ENCODE measurements around the gene VAT1L.

VAT1L gene

GRCh38 chr16:77767211-77767610 is 21.2 kb upstream of the VAT1L start:
- no peak overlapping the region for H4K8ac ChIP-seq (ENCODE audit: low read depth, low read length)
- H2AK5ac ChIP-seq (ENCODE audit: low read depth, low read length), result no peak overlapping the region
- H3K36me3 ChIP-seq (replicated peaks in 1 of 2; ENCODE audit: control insufficient read depth in 2 of 2, insufficient read depth in 2 of 2, low read length in 2 of 2), result no peaks in the 10 kb centered on the region
- peaks cover 0 to 2% of the 10 kb centered on the region in 2 donors for H3K9me3 ChIP-seq (replicated peaks in 1 of 2; ENCODE audit: control insufficient read depth in 2 of 2, insufficient read depth in 1 of 2, low read depth in 1 of 2, low read length in 2 of 2)
- no peak overlapping the region for H2BK12ac ChIP-seq (ENCODE audit: low read length)
- no peak overlapping the region for H3K4me2 ChIP-seq (ENCODE audit: insufficient read depth, low read length, poor library complexity, severe bottlenecking)
- H3K9ac ChIP-seq (ENCODE audit: low read depth, low read length, poor library complexity), result no peak overlapping the region
- no CpG with 5 or more reads among the region's 4 CpGs for WGBS, 2 donors (ENCODE audit: extremely low coverage in 2 of 2, insufficient read length in 2 of 2, insufficient replicate concordance in 1 of 2)
- H4K91ac ChIP-seq (ENCODE audit: low read depth, low read length, poor library complexity), result no peak overlapping the region
- H3K14ac ChIP-seq (ENCODE audit: low read length), result no peak overlapping the region
- H3K4me3 ChIP-seq (ENCODE audit: low read length in 2 of 2), result no peak overlapping the region
- H3K18ac ChIP-seq (ENCODE audit: low read length), result no peak overlapping the region
- no peak for DNase-seq (ENCODE audit: low spot score)
- no peak overlapping the region for H2BK120ac ChIP-seq (ENCODE audit: low read depth, low read length)
- no peak overlapping the region for H3K23ac ChIP-seq (ENCODE audit: low read depth, low read length, poor library complexity)
- H2BK15ac ChIP-seq (ENCODE audit: low read length), result no peak overlapping the region
- peak overlapping the region; percentile 26 for H2AFZ ChIP-seq (ENCODE audit: low read length)
- no peak overlapping the region for H3K27ac ChIP-seq (replicated peaks; ENCODE audit: low read length)
- H3K27me3 ChIP-seq (ENCODE audit: control insufficient read depth in 3 of 3, insufficient read depth in 3 of 3, low read depth in 1 of 3, low read length in 3 of 3), result no peaks in the 10 kb centered on the region
- no peak overlapping the region for H3K4ac ChIP-seq (ENCODE audit: low read length)
- peaks cover 3 to 5% of the 10 kb centered on the region in 2 donors for H3K4me1 ChIP-seq (ENCODE audit: control insufficient read depth in 2 of 2, insufficient read depth in 1 of 2, low read depth in 1 of 2, low read length in 2 of 2)
- H2BK5ac ChIP-seq (ENCODE audit: low read length), result no peak overlapping the region
- no peaks in the 10 kb centered on the region for H3K79me1 ChIP-seq (ENCODE audit: low read depth, low read length)

- Histone ChIP-seq H2BK15ac (ENCODE audit: low read length) (no peak overlapping the region), H2AK5ac (ENCODE audit: low read depth, low read length) (no peak overlapping the region), H3K14ac (ENCODE audit: low read length) (no peak overlapping the region), H2BK12ac (ENCODE audit: low read length) (no peak overlapping the region), H3K4me2 (ENCODE audit: insufficient read depth, low read length, poor library complexity, severe bottlenecking) (no peak overlapping the region), H3K79me1 (ENCODE audit: low read depth, low read length) (no peaks in the 10 kb centered on the region), H3K36me3 (replicated peaks in 1 of 2; ENCODE audit: control insufficient read depth in 2 of 2, insufficient read depth in 2 of 2, low read length in 2 of 2) (no peaks in the 10 kb centered on the region), H3K18ac (ENCODE audit: low read length) (no peak overlapping the region), H4K8ac (ENCODE audit: low read depth, low read length) (no peak overlapping the region), H3K4ac (ENCODE audit: low read length) (no peak overlapping the region), H3K9ac (ENCODE audit: low read depth, low read length, poor library complexity) (no peak overlapping the region), H3K27me3 (ENCODE audit: control insufficient read depth in 3 of 3, insufficient read depth in 3 of 3, low read depth in 1 of 3, low read length in 3 of 3) (no peaks in the 10 kb centered on the region), H3K27ac (replicated peaks; ENCODE audit: low read length) (no peak overlapping the region), H2AFZ (ENCODE audit: low read length) (no peak overlapping the region), H3K4me3 (ENCODE audit: low read length in 2 of 2) (no peak overlapping the region), H3K23ac (ENCODE audit: low read depth, low read length, poor library complexity) (no peak overlapping the region), H2BK120ac (ENCODE audit: low read depth, low read length) (no peak overlapping the region), H4K91ac (ENCODE audit: low read depth, low read length, poor library complexity) (no peak overlapping the region), H3K4me1 (ENCODE audit: control insufficient read depth in 2 of 2, insufficient read depth in 1 of 2, low read depth in 1 of 2, low read length in 2 of 2) (peaks cover 3 to 5% of the 10 kb centered on the region in 2 donors), H2BK5ac (ENCODE audit: low read length) (no peak overlapping the region), H3K9me3 (replicated peaks in 1 of 2; ENCODE audit: control insufficient read depth in 2 of 2, insufficient read depth in 1 of 2, low read depth in 1 of 2, low read length in 2 of 2) (peaks cover 0 to 2% of the 10 kb centered on the region in 2 donors)
- DNase-seq (ENCODE audit: low spot score), result no peak
- WGBS, 2 donors (ENCODE audit: extremely low coverage in 2 of 2, insufficient read length in 2 of 2, insufficient replicate concordance in 1 of 2), result no CpG with 5 or more reads among the region's 3 CpGs
Measured at GRCh38 chr16:77767826-77768225, 20.5 kb upstream of the VAT1L start.

- Histone ChIP-seq H4K91ac (ENCODE audit: low read depth, low read length, poor library complexity) (no peak overlapping the region), H3K36me3 (replicated peaks in 1 of 2; ENCODE audit: control insufficient read depth in 2 of 2, insufficient read depth in 2 of 2, low read length in 2 of 2) (no peaks in the 10 kb centered on the region), H2BK5ac (ENCODE audit: low read length) (no peak overlapping the region), H3K9ac (ENCODE audit: low read depth, low read length, poor library complexity) (no peak overlapping the region), H2BK15ac (ENCODE audit: low read length) (no peak overlapping the region), H3K27ac (replicated peaks; ENCODE audit: low read length) (no peak overlapping the region), H3K14ac (ENCODE audit: low read length) (no peak overlapping the region), H3K4me2 (ENCODE audit: insufficient read depth, low read length, poor library complexity, severe bottlenecking) (no peak overlapping the region), H3K9me3 (replicated peaks in 1 of 2; ENCODE audit: control insufficient read depth in 2 of 2, insufficient read depth in 1 of 2, low read depth in 1 of 2, low read length in 2 of 2) (no peaks in the 10 kb centered on the region), H4K8ac (ENCODE audit: low read depth, low read length) (no peak overlapping the region), H3K27me3 (ENCODE audit: control insufficient read depth in 3 of 3, insufficient read depth in 3 of 3, low read depth in 1 of 3, low read length in 3 of 3) (no peaks in the 10 kb centered on the region), H2BK120ac (ENCODE audit: low read depth, low read length) (no peak overlapping the region), H2AFZ (ENCODE audit: low read length) (no peak overlapping the region), H3K4ac (ENCODE audit: low read length) (no peak overlapping the region), H3K79me1 (ENCODE audit: low read depth, low read length) (no peaks in the 10 kb centered on the region), H3K4me3 (ENCODE audit: low read length in 2 of 2) (no peak overlapping the region), H3K23ac (ENCODE audit: low read depth, low read length, poor library complexity) (no peak overlapping the region), H2AK5ac (ENCODE audit: low read depth, low read length) (no peak overlapping the region), H2BK12ac (ENCODE audit: low read length) (no peak overlapping the region), H3K18ac (ENCODE audit: low read length) (no peak overlapping the region), H3K4me1 (ENCODE audit: control insufficient read depth in 2 of 2, insufficient read depth in 1 of 2, low read depth in 1 of 2, low read length in 2 of 2) (no peaks in the 10 kb centered on the region)
- no peak for DNase-seq (ENCODE audit: low spot score)
- WGBS, 2 donors (ENCODE audit: extremely low coverage in 2 of 2, insufficient read length in 2 of 2, insufficient replicate concordance in 1 of 2), result no CpG with 5 or more reads among the region's 6 CpGs
Measured at GRCh38 chr16:77775911-77776909, 12.2 kb upstream of the VAT1L start.

GRCh38 chr16:77777745-77778144 is 10.6 kb upstream of the VAT1L start:
- no peak overlapping the region for H3K14ac ChIP-seq (ENCODE audit: low read length)
- no peak overlapping the region for H2BK120ac ChIP-seq (ENCODE audit: low read depth, low read length)
- no peaks in the 10 kb centered on the region for H3K79me1 ChIP-seq (ENCODE audit: low read depth, low read length)
- H3K4me1 ChIP-seq (ENCODE audit: control insufficient read depth in 2 of 2, insufficient read depth in 1 of 2, low read depth in 1 of 2, low read length in 2 of 2), result no peaks in the 10 kb centered on the region
- no peak overlapping the region for H2BK5ac ChIP-seq (ENCODE audit: low read length)
- H3K4me3 ChIP-seq (ENCODE audit: low read length in 2 of 2), result no peak overlapping the region
- no peak overlapping the region for H3K23ac ChIP-seq (ENCODE audit: low read depth, low read length, poor library complexity)
- H3K27ac ChIP-seq (replicated peaks; ENCODE audit: low read length), result no peak overlapping the region
- H2AFZ ChIP-seq (ENCODE audit: low read length), result no peak overlapping the region
- no peak overlapping the region for H3K4ac ChIP-seq (ENCODE audit: low read length)
- H2BK15ac ChIP-seq (ENCODE audit: low read length), result no peak overlapping the region
- no peak overlapping the region for H2BK12ac ChIP-seq (ENCODE audit: low read length)
- no peaks in the 10 kb centered on the region for H3K36me3 ChIP-seq (replicated peaks in 1 of 2; ENCODE audit: control insufficient read depth in 2 of 2, insufficient read depth in 2 of 2, low read length in 2 of 2)
- H2AK5ac ChIP-seq (ENCODE audit: low read depth, low read length), result no peak overlapping the region
- no peak overlapping the region for H3K4me2 ChIP-seq (ENCODE audit: insufficient read depth, low read length, poor library complexity, severe bottlenecking)
- H3K18ac ChIP-seq (ENCODE audit: low read length), result no peak overlapping the region
- H3K9ac ChIP-seq (ENCODE audit: low read depth, low read length, poor library complexity), result no peak overlapping the region
- H3K27me3 ChIP-seq (ENCODE audit: control insufficient read depth in 3 of 3, insufficient read depth in 3 of 3, low read depth in 1 of 3, low read length in 3 of 3), result no peaks in the 10 kb centered on the region
- H4K8ac ChIP-seq (ENCODE audit: low read depth, low read length), result no peak overlapping the region
- H3K9me3 ChIP-seq (replicated peaks in 1 of 2; ENCODE audit: control insufficient read depth in 2 of 2, insufficient read depth in 1 of 2, low read depth in 1 of 2, low read length in 2 of 2), result no peaks in the 10 kb centered on the region
- H4K91ac ChIP-seq (ENCODE audit: low read depth, low read length, poor library complexity), result no peak overlapping the region
- no peak for DNase-seq (ENCODE audit: low spot score)
- no CpG with 5 or more reads among the region's 4 CpGs for WGBS, 2 donors (ENCODE audit: extremely low coverage in 2 of 2, insufficient read length in 2 of 2, insufficient replicate concordance in 1 of 2)
